Right atrium auricular region (tissue), 2 donors: ENCODE data around the gene SF3A1. TPM values are rescaled to one million over a fixed set of nuclear protein-coding genes. Genes with fewer than 3 reads are reported as not detected.

Experiments
- DNase-seq: peaks from one replicate; pipeline ENCODE4 v3.0.0-alpha.2; 2019; ENCODE audit warnings: low spot score
- H3K27ac ChIP-seq, 2 donors: fragments of 200-600 bp; sonication (generic); 1 replicate in 1 of 2; 2 replicates in 1 of 2; pipeline ENCODE4 v1.5.1; 2016 to 2019
- H3K27me3 ChIP-seq, 2 donors: fragments of 200-600 bp; sonication (generic); one replicate each; pipeline versions ENCODE4 v1.5.1 to v1.6.0; 2017 to 2019
- H3K36me3 ChIP-seq: fragments of 200-600 bp; sonication (generic); one replicate; pipeline ENCODE4 v1.5.1; 2016
- H3K4me1 ChIP-seq, 2 donors: fragments of 200-600 bp; sonication (generic); one replicate each; pipeline versions ENCODE4 v1.5.1 to v1.6.0; 2017 to 2019
- H3K4me3 ChIP-seq, 2 donors: fragments of 200-600 bp; sonication (generic); 1 replicate in 1 of 2; 2 replicates in 1 of 2; pipeline ENCODE4 v1.5.1; 2017 to 2019; ENCODE audit warnings: mild to moderate bottlenecking in 1 of 2, moderate library complexity in 1 of 2
- H3K9me3 ChIP-seq, 2 donors: fragments of 200-600 bp; sonication (generic); one replicate each; pipeline ENCODE4 v1.5.1; 2019
- total RNA-seq, 2 donors: library from RNA; depleted of rRNA; stranded (reverse); fragments of >200 nt; gene quantifications; one replicate each; pipeline ENCODE4 v1.1.0, GENCODE V29; 2016
- TF ChIP-seq, protein P1 (sequence below), 2 donors: fragments of 200-600 bp; sonication (generic); IDR thresholded peaks; one replicate each; pipeline ENCODE4 v1.5.1; 2019; ENCODE audit warnings: antibody characterized with exemption in 2 of 2

Gene SF3A1
- total RNA-seq, 2 donors from 2014 or later, result 52.3 to 81.1 TPM

DNA sequence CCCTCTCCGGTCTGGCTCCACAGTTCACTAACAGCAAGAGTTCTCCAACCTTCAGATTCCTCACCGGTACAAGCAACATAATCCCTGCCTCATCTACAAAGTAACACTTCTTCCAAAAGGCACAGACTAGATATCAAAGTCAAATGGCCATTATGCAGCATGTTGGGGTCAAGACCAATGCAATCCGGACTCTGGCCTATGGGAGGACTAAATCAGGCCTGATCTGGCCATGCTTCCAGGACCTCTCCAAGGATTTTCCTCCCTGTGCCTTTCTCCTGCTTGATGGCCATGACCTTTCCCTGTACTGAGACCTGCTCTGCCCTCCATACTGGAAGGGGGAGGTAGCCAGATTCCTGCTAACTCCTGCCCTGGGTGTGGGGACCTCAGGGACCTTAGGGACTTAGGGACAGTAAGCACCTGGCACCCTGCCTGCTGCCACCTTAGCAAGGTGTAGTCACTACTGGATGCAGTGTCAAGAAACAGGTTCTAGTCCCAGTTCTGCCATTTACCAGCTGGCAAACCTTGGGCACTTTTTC is 36.6 kb downstream of the SF3A1 start:
- no peaks in the 10 kb centered on the region for H3K27me3 ChIP-seq
- peaks cover 0 to 82% of the 10 kb centered on the region in 2 donors for H3K4me1 ChIP-seq
- H3K27ac ChIP-seq, result no peak overlapping the region
- DNase-seq, result no peak
- TF ChIP-seq, protein P1, sequence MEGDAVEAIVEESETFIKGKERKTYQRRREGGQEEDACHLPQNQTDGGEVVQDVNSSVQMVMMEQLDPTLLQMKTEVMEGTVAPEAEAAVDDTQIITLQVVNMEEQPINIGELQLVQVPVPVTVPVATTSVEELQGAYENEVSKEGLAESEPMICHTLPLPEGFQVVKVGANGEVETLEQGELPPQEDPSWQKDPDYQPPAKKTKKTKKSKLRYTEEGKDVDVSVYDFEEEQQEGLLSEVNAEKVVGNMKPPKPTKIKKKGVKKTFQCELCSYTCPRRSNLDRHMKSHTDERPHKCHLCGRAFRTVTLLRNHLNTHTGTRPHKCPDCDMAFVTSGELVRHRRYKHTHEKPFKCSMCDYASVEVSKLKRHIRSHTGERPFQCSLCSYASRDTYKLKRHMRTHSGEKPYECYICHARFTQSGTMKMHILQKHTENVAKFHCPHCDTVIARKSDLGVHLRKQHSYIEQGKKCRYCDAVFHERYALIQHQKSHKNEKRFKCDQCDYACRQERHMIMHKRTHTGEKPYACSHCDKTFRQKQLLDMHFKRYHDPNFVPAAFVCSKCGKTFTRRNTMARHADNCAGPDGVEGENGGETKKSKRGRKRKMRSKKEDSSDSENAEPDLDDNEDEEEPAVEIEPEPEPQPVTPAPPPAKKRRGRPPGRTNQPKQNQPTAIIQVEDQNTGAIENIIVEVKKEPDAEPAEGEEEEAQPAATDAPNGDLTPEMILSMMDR (IDR thresholded peaks at IDR 0.05), result no peak
- no peaks in the 10 kb centered on the region for H3K36me3 ChIP-seq
- no peak overlapping the region for H3K4me3 ChIP-seq
- no peaks in the 10 kb centered on the region for H3K9me3 ChIP-seq

DNA sequence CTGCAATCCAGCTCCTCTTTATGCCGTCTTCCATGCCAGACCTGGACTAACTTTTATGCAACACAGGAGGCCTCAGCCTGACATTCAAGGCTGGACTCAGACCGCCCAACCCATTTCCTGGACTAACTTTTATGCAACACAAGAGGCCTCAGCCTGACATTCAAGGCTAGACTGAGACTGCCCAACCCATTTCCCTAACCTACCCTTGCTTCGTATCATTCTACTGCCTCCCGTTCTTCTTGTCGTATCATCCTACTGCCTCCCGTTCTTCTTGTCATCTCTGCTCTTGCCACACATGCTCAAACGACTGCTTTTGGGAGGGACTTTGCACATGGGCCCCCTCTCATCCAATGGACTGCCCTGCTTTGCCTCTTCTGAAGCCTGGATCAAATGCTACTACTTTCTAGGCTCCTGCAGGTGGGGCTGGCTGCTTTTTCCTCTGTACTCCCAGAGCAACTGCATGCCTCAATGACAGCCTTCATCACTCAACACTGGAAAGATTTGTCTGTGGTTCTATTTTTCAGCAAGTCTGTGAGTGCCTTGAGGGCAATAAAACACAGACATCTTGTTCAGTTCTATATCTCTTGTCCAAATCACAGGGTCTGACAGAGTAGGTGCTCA is 37.8 kb downstream of the SF3A1 start:
- peaks cover 0 to 77% of the 10 kb centered on the region in 2 donors for H3K4me1 ChIP-seq

DNA sequence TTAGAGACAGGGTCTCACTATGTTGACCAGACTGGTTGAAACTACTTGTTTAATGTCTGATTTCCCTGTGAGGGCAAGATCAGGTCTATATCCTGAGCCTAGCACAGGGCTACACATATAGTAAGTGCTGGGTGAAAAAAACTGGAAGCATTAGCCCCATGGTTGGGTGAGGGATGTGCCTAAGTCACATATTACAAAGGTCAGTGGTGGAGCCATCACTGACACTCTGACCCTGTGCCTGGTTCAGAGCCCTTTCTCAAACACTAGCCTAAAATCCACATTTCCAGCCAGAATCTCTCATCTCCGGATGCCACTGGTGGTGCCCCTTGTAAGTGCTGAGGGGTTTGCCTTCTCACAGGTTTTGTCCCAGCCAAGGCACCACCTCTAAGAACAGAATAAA is 38.9 kb downstream of the SF3A1 start:
- Histone ChIP-seq H3K27me3 (no peaks in the 10 kb centered on the region), H3K9me3 (no peaks in the 10 kb centered on the region), H3K27ac (no peak overlapping the region), H3K36me3 (no peaks in the 10 kb centered on the region), H3K4me1 (peaks cover 0 to 75% of the 10 kb centered on the region in 2 donors), H3K4me3 (no peak overlapping the region)
- DNase-seq, result no peak
- TF ChIP-seq, protein P1 (IDR thresholded peaks at IDR 0.05), result no peak

More for the DNA sequence above, 37.8 kb downstream of the SF3A1 start:
- peak overlapping the region in 1 of 2 donors; percentile 20 for H3K27ac ChIP-seq
- no peaks in the 10 kb centered on the region for H3K27me3 ChIP-seq
- TF ChIP-seq, protein P1 (IDR thresholded peaks at IDR 0.05), result peak in 1 of 2 donors; percentile 23
- H3K9me3 ChIP-seq, result no peaks in the 10 kb centered on the region
- DNase-seq, result no peak
- H3K36me3 ChIP-seq, result no peaks in the 10 kb centered on the region
- H3K4me3 ChIP-seq, result no peak overlapping the region

DNA sequence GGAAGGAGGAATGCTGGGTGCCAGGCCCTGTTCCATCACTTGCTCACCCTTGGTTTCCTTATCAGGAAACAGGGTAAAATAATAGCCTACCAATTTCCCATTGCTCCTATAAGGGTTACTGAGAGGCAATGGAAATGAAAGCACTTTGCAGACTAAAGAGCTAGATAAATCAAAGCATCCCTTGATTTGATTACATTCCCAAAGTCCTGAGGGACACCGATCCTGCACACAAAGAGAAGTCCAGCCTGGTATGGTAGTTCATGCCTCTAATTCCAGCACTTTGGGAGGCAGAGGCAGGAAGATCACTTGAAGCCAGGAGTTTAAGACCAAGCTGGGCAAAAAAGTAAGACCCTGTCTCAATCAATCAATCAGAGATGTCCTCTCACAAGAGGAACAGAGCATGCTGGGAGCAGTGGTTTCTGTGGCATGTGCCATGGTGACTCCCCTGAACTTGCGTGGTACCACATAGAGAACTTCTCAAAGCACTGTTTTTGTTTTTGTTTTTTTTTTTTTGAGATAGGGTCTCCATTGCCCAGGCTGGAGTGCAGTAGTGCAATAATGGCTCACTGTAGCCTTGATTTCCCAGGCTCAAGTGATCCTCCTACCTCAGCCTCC is 40.6 kb downstream of the SF3A1 start:
- no peaks in the 10 kb centered on the region for H3K9me3 ChIP-seq
- H3K4me1 ChIP-seq, result peaks cover 0 to 75% of the 10 kb centered on the region in 2 donors
- no peaks in the 10 kb centered on the region for H3K36me3 ChIP-seq
- H3K4me3 ChIP-seq, result no peak overlapping the region
- no peak for DNase-seq
- TF ChIP-seq, protein P1 (IDR thresholded peaks at IDR 0.05), result no peak
- H3K27me3 ChIP-seq, result no peaks in the 10 kb centered on the region
- no peak overlapping the region for H3K27ac ChIP-seq

DNA sequence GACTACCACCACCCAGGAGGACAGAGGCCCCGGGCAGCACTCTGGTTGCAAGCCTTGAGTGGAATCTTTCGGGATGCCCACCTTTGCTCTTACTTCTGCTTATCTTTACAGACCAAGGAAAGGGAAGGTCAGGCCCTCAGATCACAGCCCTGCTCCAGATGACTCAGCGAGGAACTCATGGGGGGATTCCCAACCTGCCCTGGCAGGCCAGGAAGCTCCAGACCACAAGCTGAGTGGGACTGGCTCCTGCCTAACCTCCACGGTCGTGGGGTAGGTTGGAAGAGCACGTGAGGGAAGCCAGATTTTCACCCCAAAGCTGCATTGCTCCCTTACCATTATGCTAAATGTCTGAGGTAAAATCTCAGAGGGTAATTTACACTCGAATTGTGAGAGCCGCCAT is 41.8 kb downstream of the SF3A1 start:
- Histone ChIP-seq H3K27me3 (no peaks in the 10 kb centered on the region), H3K4me1 (peaks cover 2 to 75% of the 10 kb centered on the region in 2 donors), H3K4me3 (no peak overlapping the region), H3K36me3 (no peaks in the 10 kb centered on the region), H3K27ac (no peak overlapping the region), H3K9me3 (no peaks in the 10 kb centered on the region)
- DNase-seq, result no peak
- TF ChIP-seq, protein P1 (IDR thresholded peaks at IDR 0.05), result no peak
